GM12892 (cell line): Measurements from ENCODE around the gene FILIP1L.

Experiments
- POLR2A ChIP-seq: IDR thresholded peaks from 2 replicates; pipeline ENCODE4 v1.6.1; 2011; ENCODE audit warnings: low read depth, low read length, control low read depth
- POLR2AphosphoS5 ChIP-seq: IDR thresholded peaks from 2 replicates; pipeline ENCODE4 v1.6.1; 2011; ENCODE audit warnings: low read depth, low read length, control low read depth

DNA sequence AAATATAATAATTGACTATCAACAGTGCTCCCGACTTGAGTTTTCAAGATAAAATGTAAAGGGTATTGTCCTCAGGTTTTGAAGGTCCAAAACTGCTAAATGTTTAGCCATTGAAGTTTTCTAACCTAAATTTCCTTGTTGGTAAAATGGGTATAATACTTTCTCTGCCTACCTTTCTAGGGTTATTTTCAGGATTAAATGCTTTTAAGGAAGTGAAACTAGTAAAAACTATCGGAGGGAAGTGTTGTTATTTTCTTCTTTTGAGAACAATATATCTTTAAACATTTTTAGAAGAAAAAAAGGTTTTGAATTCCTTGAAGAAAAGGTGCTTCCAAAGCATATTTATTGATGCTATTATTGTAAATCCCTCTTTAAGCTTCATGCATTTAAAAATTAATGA lies 67.3 kb downstream of the FILIP1L start:
- TF ChIP-seq POLR2A (no peak), POLR2AphosphoS5 (no peak)
